HG03469 (cell line): ENCODE results near the gene PRPF38A.

Experiments
- ATAC-seq: cut with Tn5 transposase; IDR thresholded peaks from one replicate; pipeline ENCODE4 v1.9.1; 2021; ENCODE audit warnings: mild to moderate bottlenecking, moderate library complexity, moderate number of reproducible peaks; ENCODE audit not compliant: unreplicated experiment

The PRPF38A gene

DNA sequence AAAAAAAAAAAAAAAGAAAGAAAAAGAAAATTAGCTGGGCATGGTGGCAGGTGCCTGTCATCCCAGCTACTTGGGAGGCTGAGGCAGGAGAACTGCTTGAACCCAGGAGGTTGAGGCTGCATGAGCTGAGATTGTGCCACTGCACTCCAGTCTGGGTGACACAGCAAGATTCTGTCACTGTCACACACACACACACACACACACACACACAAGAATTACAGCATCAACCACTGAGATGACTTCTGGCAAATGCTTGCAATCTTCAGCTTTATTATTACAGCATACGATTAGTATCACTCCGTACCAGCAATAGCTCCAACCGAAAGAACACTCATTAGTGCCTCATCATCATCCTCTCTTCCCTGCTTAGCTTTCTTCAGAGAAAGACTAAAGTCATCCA is 4.8 kb upstream of the PRPF38A start:
- no peak for ATAC-seq

DNA sequence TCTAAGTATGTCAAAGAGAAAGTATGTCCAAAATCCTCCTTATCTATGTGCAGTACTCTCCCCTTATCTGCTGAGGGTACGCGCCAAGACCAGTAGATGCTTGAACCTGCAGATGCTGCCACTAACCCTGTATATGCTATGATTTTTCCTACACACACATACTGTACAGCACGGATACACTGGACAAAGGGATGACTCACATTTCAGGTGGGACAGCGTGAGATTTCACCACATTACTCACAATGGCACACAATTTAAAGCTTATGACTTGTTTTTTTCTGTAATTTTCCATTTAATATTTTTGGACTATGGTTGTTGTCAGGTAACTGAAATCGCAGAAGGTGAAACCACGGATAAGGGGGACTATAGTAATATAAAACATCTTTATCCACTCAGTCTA is 4.3 kb upstream of the PRPF38A start:
- ATAC-seq = no peak

DNA sequence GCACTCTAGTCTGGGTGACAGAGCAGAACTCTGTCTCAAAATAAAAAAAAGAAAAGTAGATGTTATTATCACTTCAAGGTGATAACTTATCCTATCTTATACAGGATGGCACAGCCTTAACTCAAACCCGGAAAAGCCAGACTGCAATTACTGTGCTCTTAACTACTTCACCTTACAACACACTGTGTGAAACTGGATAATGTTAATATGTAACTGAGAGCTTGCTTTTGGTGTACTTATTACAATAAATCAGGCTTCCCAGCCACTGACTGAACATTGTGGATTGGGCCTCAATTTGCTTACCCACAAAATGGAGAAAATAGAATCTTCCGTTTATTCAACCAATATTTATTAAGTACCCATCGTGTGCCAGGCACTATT is 1.6 kb upstream of the PRPF38A start:
- no peak for ATAC-seq

DNA sequence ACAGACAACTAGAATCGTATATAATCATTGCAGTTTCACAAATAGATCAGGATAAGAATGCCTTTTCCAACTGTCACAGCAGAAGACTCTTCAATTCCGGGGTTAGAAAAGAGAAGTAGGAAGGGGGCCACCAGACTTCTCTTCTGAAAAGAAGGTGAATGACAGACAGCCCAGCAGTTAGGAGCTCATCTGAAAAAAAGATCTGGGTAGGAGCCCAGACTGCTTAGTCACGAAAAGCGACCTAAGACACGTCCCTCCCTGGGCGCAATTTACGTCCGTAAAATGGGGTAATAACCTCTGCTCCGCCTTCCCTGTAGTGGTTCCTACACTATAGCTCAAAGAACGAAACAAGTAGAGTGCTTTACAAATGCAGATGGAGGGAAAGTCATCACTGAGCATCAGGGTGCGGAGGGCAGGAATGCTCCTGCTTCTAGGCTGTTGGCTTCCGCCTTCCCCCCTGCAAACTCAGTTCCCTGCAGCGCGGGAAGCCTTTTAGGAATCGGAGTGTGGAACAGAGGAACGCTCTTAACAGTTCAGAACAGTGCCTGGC is 761 bp upstream of the PRPF38A start:
- peak; percentile 21 for ATAC-seq

DNA sequence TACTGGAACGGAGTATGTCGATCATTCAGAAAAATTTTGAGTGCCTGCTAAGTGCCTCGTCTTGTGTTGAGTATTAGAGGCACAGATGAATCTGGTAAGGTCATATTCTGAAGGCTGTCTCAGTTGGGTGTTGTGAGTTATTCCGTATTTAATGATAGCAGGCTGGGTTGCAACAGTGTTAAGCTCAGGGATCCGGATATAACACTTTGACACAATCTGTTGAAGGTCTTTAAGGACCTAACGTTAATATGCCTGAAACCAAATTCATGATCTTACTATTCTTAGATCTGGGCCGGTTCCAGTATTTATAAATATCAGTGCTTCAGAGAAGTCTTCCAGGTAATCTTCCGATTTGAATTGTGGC is 555 bp downstream of the PRPF38A start:
- no peak for ATAC-seq

DNA sequence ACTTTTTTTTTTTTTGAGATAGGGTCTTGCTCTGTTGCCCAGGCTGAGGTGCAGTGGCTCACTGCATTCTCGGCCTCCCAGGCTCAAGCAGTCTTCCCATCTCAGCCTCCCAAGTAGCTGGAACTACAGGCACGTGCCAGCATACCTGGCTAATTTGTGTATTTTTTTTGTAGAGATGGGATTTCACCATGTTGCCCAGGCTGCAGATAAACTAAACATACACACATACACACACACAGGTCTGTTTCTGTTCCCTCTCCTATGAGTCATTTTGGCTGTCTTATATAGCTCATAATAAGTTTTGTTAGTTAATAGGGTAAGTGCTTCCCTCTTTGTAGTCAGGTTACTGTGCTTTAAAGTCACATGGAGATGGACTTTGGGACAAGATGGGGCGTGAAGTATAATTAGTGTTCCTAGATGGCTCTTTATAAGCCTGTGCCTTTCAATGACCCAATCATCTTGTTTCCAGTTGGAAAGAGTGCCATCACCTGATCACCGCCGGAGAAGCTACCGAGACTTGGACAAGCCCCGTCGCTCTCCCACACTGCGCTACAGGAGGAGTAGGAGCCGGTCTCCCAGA is 9.1 kb downstream of the PRPF38A start:
- no peak for ATAC-seq

DNA sequence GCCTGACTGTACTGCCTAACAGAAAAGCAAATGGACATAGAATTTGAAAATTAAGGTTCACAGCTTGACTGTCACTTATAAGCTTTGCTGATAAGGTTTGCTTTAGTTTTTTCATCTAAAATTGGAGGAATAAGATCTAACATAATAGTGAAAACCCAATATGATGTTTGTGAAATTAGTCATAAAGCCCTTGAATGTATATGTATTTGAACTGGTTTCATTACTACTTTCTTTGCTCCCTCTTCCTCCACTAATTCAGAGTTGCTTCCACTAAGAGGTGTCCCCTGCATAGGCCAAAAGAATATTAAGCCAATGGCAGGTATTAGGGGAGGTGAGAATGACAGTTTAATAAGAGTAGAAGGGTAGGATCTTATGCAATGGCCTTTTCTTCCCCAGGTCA is 10.5 kb downstream of the PRPF38A start:
- no peak for ATAC-seq

DNA sequence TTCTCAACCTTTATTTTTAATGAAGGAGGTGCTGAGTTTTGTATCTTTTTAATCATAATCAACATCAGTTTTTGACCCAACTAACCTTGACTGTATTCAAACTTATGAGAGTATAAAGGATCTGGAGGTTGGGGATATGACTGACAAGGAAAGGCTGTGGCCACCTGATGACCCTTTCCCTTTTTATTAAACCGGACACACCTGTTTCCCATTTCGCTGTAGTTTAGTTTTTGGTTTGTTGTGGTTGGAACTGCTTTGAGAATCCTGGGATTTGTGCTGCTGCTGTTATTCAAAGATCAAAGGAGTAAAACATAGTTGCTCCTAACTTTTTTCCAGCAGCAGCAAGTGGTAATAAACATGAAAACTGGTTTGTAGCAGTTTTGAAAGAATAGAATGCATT is 12.4 kb downstream of the PRPF38A start:
- no peak for ATAC-seq

DNA sequence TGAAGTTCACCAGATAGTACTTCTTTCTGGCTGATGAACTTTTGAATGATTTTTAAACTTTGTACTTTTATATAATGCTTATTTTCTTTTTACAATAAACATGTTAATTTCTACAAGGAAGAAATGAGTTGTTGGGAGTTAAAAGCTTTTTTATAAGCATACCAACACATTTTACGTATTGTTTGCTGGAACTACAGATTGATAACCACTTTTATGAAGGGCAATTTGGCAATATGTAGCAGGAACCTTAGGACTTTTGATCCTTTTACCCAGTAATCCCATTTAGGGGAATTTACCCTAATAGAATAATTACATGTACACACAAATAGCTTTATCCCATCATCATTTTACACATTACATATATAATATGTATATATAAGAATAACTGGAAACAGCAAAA is 16.3 kb downstream of the PRPF38A start:
- no peak for ATAC-seq

DNA sequence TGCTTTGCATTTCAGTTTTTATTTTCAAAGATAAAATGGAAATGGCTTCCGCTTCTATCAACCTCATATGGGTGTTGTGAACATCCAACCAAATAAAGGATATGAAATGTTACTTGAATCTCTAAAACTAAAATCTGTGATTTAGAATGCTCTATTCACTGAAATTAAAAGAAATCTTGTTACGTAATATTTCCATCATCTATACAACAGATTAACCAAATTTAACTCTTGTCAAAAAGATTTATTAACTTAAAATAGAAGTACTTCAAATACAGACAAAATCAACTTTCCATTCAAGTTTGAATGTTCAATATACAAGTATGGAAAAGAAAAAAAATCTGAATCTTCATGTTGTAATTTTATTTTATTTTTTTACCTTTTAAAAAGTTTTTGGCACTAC is 18.7 kb downstream of the PRPF38A start:
- ATAC-seq = no peak

DNA sequence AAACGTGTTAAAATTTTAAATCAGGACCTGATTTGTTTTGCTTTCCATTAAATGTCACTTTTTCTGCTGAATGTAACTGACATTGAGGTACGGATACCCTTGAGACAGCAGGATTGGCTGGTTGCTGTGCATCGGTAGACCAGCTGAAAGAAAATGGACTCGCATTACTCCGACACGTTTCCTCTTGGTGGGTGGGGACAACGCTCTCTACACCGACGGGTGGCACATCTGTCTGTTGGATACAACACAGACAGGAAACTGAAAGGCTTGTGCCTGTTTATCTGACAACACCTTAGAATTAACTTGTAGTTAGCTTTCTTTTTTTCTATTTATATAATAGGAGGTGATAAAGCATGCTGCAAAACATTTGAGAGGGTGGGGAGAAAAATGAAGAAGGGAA is 19.4 kb downstream of the PRPF38A start:
- no peak for ATAC-seq

DNA sequence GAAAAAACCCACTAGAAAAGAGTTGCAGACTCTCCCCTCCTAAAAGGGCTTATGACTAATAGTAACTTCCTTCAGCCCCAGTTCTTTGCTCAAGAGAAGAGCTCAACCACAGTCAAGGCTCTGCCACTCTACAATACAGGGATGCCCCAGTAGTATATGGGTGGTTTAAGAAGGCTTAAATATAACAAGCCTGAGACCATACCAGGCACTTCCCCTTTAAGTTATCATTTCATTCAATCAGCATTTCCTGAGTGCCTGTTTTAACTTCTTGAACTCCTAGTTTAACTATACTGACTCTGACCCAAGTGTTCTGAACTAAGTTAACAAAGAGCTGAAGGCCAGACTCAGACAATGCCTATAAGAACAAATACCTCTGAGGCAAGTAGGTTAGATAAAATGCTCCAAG is 19.8 kb downstream of the PRPF38A start:
- no peak for ATAC-seq

DNA sequence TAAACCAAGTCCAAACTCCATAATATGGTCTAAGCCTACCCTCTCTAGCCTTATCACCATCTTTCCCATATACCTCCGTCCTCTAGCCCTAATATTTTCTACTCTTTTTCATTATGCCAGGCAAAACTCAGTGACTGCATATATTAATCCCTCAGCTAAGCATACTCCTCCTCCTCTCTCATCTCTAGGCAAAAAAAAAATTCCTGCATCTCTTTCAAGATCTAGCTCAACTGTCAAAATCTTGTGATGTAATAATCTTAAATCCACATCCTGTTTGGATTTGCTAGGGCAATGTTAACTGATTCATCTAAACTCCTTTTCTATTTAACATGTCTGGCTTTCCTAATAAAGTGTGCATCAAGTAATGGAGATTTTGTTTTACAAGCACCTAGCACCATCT is 20.4 kb downstream of the PRPF38A start:
- ATAC-seq = no peak

DNA sequence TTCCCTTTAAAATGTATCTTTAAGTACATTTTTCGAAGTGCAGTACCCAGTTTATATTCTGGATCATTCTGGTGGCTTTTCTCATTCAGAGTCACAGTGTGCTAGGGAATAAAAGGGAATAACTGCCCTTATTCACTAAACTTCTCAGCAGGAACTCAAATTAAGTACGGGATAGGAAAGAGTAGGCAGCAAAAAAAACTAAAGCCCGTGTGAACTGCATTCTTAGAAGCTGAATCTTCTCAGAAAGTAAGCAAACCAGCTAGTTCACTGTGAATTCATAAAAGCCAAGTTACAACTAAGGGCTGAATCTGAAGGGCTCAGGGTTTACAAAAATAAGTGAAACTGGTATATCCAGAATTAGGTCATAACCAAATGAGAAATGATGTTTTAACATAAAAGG is 22.0 kb downstream of the PRPF38A start:
- no peak for ATAC-seq

DNA sequence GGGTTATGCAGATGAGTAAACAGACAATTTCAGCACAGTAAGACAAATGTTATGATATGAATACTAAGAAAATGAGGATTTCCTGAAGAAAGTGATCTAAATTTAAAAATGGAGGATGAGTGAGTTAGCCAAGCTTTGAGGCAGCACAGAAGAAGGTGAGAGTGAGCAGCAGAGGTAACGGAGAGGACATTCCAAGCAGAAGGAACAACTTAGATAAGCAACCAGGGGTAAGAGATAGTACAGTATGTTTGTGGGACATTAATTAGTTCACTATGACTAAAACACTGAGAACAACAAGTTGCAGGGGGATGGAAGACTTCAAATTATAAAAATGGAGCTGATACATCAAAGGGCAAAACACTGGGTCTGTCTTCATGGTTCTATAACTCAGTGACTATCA is 22.8 kb downstream of the PRPF38A start:
- ATAC-seq = no peak

DNA sequence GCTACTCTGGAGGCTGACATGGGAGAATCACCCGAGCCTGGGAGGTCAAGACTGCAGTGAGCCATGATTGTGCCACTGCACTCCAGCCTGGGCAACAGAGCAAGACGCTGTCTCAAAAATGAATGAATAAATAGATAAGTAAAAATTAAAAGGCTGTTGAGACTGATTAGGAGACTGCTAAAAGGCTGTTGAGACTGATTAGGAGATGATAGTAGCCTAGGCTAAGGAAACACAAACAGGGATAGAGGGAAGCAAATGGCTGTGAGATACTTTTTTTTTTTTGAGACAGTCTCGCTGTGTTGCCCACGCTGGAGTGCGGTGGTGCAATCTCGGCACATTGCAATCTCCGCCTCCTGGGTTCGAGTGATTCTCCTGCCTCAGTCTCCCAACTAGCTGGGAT is 28.4 kb downstream of the PRPF38A start:
- no peak for ATAC-seq

DNA sequence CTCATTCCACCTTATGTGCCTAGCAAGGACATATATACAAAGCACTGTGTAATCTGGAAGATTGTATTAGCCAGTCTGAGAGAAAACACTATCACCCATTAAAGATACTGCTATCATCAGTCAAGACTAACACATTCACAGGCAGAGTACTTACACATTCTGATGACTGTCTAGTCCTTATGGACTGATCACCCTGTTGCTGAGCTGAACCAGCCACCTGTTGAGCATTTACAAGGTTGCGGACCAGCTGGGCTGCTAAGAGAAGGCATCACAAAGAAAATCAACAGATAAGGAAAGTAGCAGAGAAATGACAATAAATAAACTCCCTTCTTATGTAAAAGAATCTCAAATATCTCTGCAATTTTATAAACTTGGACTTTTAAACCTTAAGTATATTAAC is 30.8 kb downstream of the PRPF38A start:
- ATAC-seq = no peak

DNA sequence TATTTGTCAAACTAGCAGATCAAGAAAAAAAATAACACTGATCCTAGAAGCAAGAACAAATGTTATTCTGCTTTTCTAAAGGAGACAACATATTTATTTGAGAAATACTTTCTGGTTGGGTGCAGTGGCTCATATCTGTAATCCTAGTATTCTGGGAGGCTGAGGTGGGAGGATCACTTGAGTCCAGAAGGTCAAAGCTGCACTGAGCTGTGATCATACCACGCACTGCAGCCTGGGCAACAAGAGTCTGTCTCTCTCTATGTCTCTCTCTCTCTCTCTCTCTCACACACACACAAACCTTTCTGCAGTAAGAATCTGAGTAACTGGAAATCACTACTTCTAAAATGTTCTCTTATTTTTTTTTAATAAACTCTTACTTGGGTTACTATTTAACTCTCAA is 31.2 kb downstream of the PRPF38A start:
- ATAC-seq = no peak

DNA sequence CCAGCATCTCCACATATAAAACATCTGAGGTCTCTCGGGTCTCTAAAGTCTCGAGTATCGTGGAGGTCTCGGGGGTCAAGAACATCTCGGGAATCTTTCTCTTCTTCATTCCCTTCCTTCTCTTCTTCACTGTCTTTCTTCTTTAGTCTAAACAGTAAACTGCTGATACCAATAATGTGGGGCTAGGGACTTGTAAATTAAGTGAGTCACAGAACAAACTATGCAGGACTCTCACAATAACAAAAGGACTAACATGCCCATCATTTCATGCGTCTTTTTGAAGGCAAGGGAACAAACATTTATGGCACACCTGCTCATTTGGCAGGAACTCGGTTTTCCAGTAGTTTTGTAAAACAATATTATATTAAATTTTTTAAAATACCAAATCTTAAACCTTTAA is 32.4 kb downstream of the PRPF38A start:
- ATAC-seq = no peak

DNA sequence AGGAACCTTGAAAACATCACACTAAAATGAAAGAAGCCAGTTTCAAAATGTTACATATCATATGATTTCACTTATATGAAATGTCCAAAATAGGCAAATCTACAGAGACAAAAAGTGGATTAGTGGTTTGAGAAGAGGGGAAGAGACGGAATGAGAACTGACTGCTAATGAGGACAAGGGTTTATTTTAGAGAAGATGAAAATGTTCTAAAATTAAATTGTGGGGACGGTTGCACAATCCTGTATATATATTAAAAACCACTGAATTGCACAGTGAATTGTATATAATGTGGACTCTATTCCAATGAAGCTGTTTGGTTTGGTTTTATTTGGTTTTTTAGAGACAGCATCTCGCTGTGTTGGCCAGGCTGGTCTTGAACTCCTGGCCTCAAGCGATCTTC is 35.6 kb downstream of the PRPF38A start:
- ATAC-seq = no peak

DNA sequence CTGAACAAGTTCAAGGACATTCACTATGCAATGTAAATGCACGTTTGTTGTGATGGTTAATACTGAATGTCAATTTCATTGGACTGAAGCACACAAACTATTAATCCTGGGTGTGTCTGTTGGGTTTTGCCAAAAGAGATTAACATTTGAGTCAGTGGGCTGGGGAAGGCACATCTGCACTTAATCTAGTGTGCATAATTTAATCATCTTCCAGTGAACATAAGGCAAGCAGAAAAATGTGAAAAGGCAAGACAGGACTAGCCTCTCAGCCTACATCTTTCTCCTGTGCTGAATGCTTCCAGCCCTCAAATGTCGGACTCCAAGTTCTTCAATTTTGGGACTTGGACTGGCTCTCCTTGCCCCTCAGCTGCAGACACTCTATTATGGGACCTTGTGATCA is 40.1 kb downstream of the PRPF38A start:
- ATAC-seq = no peak

DNA sequence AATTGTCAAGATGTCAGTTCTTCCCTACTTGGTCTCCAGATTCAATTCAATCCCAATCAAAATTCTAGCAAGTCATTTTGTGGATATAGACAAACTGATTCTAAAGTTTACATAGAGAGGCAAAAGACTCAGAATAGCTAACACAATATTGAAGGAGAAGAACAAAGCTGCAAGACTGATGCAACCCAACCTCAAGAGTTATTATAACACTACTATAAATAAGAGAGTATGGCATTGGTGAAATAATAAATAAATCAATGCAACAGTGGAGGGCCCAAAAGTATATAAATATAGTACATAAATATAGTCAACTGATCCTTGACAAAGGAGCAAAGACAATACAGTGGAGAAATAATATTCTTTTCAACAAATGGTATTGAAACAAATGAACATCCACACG is 49.7 kb downstream of the PRPF38A start:
- no peak for ATAC-seq

DNA sequence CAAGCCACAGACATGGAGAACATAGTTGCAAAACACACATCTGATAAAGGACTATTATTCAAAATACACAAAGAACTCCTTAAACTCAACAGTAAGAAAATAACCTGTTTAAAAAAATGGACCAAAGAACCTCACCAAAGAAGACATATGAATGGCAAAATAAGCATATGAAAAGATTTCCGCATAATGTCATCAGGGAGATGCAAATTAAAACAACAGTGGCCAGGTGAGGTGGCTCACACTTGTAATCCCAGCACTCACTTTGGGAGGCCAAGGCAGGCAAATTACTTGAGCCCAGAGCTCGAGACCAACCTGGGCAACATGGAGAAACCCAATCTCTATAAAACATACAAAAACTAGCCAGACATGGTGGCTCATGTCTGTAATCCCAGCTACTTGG is 50.4 kb downstream of the PRPF38A start:
- no peak for ATAC-seq

DNA sequence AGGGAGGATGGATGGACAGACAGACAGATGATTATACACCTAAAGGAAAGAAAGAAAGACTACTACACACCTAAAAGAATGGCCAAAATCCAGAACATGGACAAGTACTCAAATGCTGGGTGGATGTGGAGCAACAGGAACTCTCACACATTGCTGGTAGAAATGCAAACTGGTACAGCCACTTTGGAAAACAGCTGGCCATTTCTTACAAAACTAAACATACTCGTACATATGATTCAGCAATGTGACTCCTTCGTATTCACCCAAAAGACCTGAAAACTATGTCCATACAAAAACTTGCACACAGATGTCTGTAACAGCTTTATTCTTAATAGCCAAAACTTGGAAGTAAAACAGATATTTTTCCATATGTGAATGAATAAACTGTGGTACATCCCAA is 51.3 kb downstream of the PRPF38A start:
- no peak for ATAC-seq
